ENCODE measurements around the gene OR13C8.

Gene OR13C8

DNA sequence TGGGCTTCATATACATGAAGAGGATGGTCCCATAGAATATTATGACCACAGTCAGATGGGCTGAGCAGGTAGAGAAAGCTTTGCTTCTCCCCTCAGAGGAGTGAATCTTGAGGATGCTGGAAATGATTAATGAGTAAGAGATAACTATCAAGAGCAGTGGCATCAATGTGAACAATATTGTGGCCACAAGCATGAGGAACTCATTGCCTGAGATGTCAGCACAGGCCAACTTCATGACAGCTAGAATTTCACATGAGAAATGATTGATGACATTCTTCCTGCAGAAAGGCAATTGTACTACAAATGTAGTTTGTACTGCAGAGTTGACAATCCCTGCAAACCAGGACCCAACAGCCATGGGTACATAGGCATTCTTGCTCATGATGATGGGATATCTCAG is 48.5 kb downstream of the OR13C8 start:
- DNase-seq (ENCODE audit: low spot score), result no peak

DNA sequence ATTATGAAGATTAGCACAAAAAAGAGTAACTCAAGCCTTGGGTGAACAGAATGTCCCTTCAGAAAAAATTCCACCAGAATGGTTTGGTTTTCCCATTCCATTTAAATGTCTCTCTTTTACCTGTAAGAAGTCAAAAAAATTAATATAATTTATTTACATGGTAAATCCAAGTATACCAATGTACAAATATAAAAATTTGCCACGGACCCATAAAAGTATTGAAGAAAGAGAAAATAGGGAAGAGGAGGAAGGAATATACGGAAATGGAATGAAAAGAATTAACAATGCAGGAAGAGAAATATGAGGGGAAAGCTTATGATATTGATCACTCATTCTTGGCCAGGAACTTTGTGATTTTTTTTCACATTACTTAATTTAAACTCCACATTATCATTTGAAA is 49.1 kb downstream of the OR13C8 start, which contains the start of gene OR13C9:
TSS of gene OR13C9 (minus strand) at position 101 of the 400 bp plus-strand sequence. CDS start at position 101, 0 bp downstream.
- DNase-seq (ENCODE audit: low spot score), result no peak
